GOT3 (cell line): Measurements from ENCODE around the gene HDAC11.

ENCODE experiments used
- DNase-seq: peaks from one replicate; lab custom pipeline; 2025; ENCODE audit warnings: mixed read lengths; lab: John Stamatoyannopoulos, UW

The HDAC11 gene

GRCh38 chr3:13524979-13525669 is 45.0 kb downstream of the HDAC11 start:
- no peak for DNase-seq

- no peak for DNase-seq
Observed at GRCh38 chr3:13525827-13526625, 45.9 kb downstream of the HDAC11 start.

- DNase-seq = no peak
Observed at GRCh38 chr3:13526626-13526949, 46.5 kb downstream of the HDAC11 start.

GRCh38 chr3:13528217-13528867 is 48.2 kb downstream of the HDAC11 start:
- no peak for DNase-seq

DNA sequence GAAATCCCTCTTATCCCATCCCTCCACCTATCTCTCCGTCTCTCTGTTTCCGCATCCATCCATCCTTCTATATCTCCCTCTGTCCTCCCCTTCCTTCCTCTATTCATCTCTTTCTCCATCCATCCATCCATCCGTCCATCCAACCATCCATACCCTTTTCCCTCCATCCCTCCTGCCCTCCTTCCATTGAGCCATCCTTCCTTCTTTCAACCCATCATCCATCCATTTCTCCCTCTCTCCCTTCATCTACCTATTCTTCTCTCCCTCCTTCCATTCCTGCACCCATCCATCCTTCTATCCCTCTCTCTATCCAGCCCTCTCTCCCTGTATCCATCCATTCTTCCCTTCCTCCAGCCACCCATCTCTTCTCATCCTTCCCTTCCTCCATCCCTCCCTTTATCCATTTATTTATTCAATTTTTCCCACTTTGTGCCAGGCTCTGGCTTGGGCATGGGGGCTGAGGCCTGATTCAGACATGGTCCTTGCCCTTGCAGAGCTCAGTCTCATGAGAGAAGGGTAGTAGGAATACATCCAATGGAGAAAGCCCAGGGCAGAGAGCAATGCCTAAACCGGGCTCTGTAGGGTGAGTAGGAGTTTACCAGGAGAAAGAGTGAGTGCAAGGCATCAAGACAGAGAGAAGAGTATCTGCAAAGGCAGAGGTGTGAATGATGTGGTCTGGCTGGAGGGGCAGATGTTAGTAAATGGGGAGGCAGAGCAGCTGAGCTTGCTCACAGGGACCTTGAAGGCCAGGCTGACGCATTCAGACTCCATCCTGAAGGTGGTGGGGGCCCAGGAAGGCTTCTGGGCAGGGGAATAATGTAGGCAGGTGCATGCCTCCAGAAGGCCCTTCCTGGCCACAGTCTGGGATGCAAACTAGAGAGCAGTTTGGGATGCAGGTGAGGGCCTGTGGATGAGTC is 49.3 kb downstream of the HDAC11 start:
- DNase-seq = no peak

- no peak for DNase-seq
Observed at GRCh38 chr3:13530241-13531009, 50.3 kb downstream of the HDAC11 start.

DNA sequence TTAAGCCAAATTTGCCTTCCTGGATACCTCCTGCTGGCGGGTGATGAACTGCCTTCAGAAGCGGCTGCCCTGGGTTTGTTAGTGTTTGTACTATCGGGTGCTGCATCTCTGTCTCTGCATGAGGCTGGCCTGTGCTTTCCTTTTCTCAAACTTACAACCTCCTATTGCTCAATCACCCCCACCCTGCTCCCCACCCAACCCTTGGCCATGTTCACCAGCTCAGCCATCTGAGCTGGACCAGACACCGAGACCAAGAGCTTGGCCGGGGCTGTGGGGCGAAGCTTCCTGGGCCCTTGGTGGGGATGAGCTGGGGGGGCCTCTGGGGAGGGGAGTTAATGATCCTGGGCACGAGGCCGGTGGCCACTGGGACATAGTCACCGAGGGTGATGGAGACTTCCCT is 52.0 kb downstream of the HDAC11 start:
- no peak for DNase-seq

DNA sequence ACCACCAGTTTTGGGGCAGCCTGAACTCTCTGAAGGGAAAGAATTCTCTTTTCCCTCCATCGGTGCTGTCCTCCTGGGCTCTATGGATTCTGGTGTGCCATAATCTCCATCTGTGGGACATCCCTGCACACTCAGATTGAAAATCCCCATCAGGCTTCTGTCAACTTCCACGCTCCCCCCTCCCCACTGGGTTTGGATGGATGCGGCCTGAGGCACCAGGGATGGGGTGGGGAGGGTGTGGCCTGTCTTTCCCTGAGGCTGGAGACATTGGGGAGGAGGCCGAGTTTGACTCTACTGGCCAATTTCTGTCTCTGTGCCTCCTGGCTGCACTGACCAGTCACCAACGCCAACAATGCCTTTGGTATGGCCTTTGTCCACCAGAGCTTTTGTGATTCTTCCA is 52.5 kb downstream of the HDAC11 start:
- DNase-seq = no peak

GRCh38 chr3:13533885-13534301 is 53.8 kb downstream of the HDAC11 start:
- DNase-seq = no peak

DNA sequence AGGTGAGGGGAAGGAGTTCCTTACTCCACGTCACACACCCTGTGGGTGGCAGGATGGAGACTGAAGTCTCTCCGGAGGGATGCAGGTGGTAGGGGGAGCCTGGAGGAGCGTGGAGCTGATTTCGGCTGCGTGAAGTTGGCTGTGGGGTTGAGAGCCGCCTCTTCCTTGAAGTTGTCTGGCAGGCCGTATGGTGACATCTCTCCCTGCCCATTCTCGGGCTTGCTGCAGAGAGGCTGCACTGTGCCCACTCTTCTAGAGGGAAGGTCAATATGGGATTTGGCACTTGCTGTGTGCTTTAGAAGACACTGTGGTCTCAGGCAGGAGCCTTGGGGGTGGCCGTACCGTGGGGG is 55.4 kb downstream of the HDAC11 start:
- no peak for DNase-seq

- no peak for DNase-seq
Observed at GRCh38 chr3:13535905-13536304, 55.8 kb downstream of the HDAC11 start.

- DNase-seq = no peak
Observed at GRCh38 chr3:13536432-13536831, 56.3 kb downstream of the HDAC11 start.

- DNase-seq = no peak
Observed at GRCh38 chr3:13536832-13537231, 56.7 kb downstream of the HDAC11 start.

- DNase-seq = no peak
Observed at GRCh38 chr3:13537244-13537908, 57.3 kb downstream of the HDAC11 start.

- DNase-seq = no peak
Observed at GRCh38 chr3:13537909-13538296, 57.8 kb downstream of the HDAC11 start.

- no peak for DNase-seq
Observed at GRCh38 chr3:13538520-13539291, 58.6 kb downstream of the HDAC11 start.

DNA sequence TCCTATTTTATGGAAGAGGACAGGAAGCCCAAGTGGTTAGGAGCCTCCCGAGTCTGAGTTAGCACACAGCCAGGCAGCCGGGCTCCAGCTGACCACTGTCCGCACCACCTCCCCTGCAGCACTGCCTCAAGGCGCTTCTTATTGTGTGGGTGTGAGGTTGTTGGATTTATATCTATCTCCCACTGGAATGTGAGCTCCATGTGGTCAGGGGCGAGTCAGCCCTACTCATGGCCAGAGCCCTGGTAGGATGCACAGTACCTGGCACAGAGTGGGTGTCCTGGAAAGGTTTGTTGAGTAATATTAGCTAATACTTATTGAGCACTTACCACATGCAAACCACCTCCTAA is 59.2 kb downstream of the HDAC11 start:
- no peak for DNase-seq

- DNase-seq = no peak
Observed at GRCh38 chr3:13539671-13540070, 59.6 kb downstream of the HDAC11 start.

- DNase-seq = no peak
Observed at GRCh38 chr3:13540297-13540995, 60.3 kb downstream of the HDAC11 start.

DNA sequence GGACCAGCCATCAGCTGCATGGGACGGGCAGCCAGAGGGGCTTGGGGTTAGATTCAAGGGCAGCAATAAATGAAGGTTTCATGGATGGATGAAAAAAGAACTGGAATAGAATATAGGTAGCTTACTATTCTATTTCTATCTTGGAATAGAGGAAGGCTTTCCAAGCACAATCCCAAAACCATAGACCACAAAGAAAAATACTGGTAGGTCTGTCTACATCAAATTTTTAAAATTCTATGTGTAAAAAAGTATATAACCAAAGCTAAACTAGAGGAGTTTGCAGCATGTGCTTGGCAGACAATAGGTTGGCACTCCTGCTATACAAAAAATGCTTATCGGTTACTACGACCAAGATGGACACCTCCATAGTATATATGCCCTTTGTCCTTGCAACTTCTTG is 61.6 kb downstream of the HDAC11 start:
- DNase-seq = no peak
